GM19397 (cell line): ENCODE results near the gene CDHR5.

Experiments
- ATAC-seq: cut with Tn5 transposase; IDR thresholded peaks from one replicate; pipeline ENCODE4 v1.9.1; 2021; ENCODE audit warnings: mild to moderate bottlenecking, moderate library complexity; ENCODE audit not compliant: unreplicated experiment

The CDHR5 gene

GRCh38 chr11:623999-624704, 603 bp downstream of the CDHR5 start:
- ATAC-seq = no peak

- ATAC-seq = no peak
These were observed 1.3 kb downstream of the CDHR5 start for GRCh38 chr11:623349-623869.

- no peak for ATAC-seq
These were observed 2.9 kb downstream of the CDHR5 start for GRCh38 chr11:621838-622237.

GRCh38 chr11:620935-621814, 3.6 kb downstream of the CDHR5 start:
- ATAC-seq = no peak

- ATAC-seq = no peak
These were observed 4.6 kb downstream of the CDHR5 start for GRCh38 chr11:620201-620600.

GRCh38 chr11:619628-620050, 5.1 kb downstream of the CDHR5 start:
- no peak for ATAC-seq

- no peak for ATAC-seq
These were observed 5.7 kb downstream of the CDHR5 start for GRCh38 chr11:618856-619627.

- ATAC-seq = no peak
These were observed 6.7 kb downstream of the CDHR5 start for GRCh38 chr11:617912-618682.

GRCh38 chr11:617199-617911, 7.4 kb downstream of the CDHR5 start:
- no peak for ATAC-seq

- no peak for ATAC-seq
These were observed 8.2 kb downstream of the CDHR5 start for GRCh38 chr11:616320-617198.

- peak; percentile 75 for ATAC-seq
These were observed 9.0 kb downstream of the CDHR5 start, which contains the start of gene IRF7 for GRCh38 chr11:615504-616319. Gene IRF7, minus strand, starts transcription at chr11:615950. Its CDS starts 586 bp downstream, at chr11:615364.

GRCh38 chr11:614623-615503, 9.9 kb downstream of the CDHR5 start:
- no peak for ATAC-seq

GRCh38 chr11:614021-614622, 10.6 kb downstream of the CDHR5 start:
- no peak for ATAC-seq

- ATAC-seq = no peak
These were observed 11.3 kb downstream of the CDHR5 start for GRCh38 chr11:613369-613968.

GRCh38 chr11:612961-613300, 11.8 kb downstream of the CDHR5 start:
- no peak for ATAC-seq
